PFSK-1 (cell line): ENCODE results near the gene DIPK2A.

ENCODE experiments used
- POLR2AphosphoS5 ChIP-seq: IDR thresholded peaks from 2 replicates; pipeline ENCODE4 v1.6.1; 2012; ENCODE audit warnings: low read depth, mild to moderate bottlenecking, control low read depth, low read length, moderate library complexity
- TAF1 ChIP-seq: IDR thresholded peaks from 2 replicates; pipeline ENCODE4 v1.6.1; 2012; ENCODE audit warnings: low read length, control low read depth, borderline replicate concordance; ENCODE audit not compliant: insufficient read depth
- TF ChIP-seq, protein P1 (sequence below), 2 experiments: IDR thresholded peaks; 2 replicates each; pipeline versions ENCODE4 v1.6.1 to v1.8.0; 2011 to 2012; ENCODE audit warnings: low read depth in 2 of 2, low read length in 2 of 2, control low read depth in 1 of 2, inconsistent platforms in 1 of 2, mild to moderate bottlenecking in 1 of 2, moderate library complexity in 1 of 2; ENCODE audit not compliant: insufficient read depth in 1 of 2

DNA sequence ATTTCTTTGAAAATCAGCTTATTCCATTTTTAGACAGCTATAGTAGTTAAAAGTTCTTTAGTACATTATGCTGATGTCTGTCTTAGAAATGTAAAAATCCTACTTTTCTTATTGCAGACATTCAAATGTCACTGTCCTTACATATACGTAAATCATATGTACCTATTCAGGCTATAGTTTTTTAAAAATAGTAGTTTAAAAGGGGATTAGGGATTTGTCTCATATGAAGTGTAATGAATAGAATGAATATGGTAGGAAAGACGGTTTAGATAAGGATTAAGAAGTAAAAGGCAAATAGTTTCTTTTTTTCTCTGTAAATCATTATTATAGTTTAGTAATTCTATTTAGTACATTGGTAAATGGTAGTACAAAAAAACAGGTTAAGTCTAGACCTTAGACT is 7.4 kb downstream of the DIPK2A start:
- TF ChIP-seq POLR2AphosphoS5 (no peak), TAF1 (no peak)
- TF ChIP-seq, protein P1, sequence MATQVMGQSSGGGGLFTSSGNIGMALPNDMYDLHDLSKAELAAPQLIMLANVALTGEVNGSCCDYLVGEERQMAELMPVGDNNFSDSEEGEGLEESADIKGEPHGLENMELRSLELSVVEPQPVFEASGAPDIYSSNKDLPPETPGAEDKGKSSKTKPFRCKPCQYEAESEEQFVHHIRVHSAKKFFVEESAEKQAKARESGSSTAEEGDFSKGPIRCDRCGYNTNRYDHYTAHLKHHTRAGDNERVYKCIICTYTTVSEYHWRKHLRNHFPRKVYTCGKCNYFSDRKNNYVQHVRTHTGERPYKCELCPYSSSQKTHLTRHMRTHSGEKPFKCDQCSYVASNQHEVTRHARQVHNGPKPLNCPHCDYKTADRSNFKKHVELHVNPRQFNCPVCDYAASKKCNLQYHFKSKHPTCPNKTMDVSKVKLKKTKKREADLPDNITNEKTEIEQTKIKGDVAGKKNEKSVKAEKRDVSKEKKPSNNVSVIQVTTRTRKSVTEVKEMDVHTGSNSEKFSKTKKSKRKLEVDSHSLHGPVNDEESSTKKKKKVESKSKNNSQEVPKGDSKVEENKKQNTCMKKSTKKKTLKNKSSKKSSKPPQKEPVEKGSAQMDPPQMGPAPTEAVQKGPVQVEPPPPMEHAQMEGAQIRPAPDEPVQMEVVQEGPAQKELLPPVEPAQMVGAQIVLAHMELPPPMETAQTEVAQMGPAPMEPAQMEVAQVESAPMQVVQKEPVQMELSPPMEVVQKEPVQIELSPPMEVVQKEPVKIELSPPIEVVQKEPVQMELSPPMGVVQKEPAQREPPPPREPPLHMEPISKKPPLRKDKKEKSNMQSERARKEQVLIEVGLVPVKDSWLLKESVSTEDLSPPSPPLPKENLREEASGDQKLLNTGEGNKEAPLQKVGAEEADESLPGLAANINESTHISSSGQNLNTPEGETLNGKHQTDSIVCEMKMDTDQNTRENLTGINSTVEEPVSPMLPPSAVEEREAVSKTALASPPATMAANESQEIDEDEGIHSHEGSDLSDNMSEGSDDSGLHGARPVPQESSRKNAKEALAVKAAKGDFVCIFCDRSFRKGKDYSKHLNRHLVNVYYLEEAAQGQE (IDR thresholded peaks at IDR 0.05; ENCODE audit: insufficient read depth in 1 of 2, low read depth in 2 of 2, low read length in 2 of 2): no peak
